GM18517 (cell line): Measurements from ENCODE around the gene KRTAP4-4.
"Not testable (repeated sequence)": the region's sequence is repeated elsewhere in the genome, so short reads cannot be mapped to it uniquely, and the experiment has no call there.

Experiments
- ATAC-seq: cut with Tn5 transposase; IDR thresholded peaks from one replicate; pipeline ENCODE4 v1.9.1; 2021; ENCODE audit warnings: mild to moderate bottlenecking, moderate library complexity; ENCODE audit not compliant: unreplicated experiment

KRTAP4-4 gene

GRCh38 chr17:41160648-41161047 is at the start of gene KRTAP4-4:
Gene KRTAP4-4 (minus strand): TSS chr17:41160748. CDS start chr17:41160691, 57 bp downstream.
- ATAC-seq, result no peak

- no peak for ATAC-seq
Measured at GRCh38 chr17:41199421-41200078, 39.0 kb upstream of the KRTAP4-4 start.

DNA sequence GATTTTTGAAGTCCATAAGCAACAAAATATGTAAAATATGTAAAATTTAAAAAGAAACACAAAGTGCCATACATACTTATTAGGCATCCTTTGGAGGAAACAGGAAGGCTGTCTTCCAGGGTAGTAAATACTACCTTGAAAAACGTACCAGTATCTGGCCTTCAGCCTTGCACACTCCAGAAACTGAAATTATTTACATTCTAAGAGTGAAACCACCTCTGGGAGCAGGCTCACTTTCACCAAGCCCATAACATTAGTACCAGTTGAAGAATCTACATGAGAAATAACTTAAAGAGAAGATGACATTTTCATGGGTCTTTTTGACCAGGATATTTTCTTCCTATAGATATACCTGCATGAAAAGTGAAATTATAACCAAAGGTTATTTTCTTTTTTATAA is 35.5 kb upstream of the KRTAP4-4 start:
- ATAC-seq, result no peak

DNA sequence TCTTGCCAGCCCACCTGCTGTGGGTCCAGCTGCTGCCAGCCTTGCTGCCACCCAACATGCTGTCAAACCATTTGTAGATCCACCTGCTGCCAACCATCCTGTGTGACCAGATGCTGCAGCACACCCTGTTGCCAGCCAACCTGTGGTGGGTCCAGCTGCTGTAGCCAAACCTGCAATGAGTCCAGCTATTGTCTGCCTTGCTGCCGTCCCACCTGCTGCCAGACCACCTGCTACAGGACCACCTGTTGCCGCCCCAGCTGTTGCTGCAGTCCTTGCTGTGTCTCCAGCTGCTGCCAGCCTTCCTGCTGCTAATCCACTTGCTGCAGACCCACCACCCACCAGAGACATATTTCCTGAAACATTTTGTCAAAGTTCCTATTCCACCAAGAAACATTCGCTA is 29.8 kb upstream of the KRTAP4-4 start:
- no peak for ATAC-seq

DNA sequence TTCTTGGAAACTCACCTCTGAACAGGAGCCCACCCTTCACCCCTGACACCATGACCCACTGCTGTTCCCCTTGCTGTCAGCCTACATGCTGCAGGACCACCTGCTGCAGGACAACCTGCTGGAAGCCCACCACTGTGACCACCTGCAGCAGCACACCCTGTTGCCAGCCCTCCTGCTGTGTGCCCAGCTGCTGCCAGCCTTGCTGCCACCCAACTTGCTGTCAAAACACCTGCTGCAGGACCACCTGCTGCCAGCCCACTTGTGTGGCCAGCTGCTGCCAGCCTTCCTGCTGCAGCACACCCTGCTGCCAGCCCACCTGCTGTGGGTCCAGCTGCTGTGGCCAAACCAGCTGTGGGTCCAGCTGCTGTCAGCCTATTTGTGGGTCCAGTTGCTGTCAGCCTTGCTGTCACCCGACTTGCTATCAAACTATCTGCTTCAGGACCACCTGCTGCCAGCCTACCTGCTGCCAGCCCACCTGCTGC is 29.3 kb upstream of the KRTAP4-4 start, which contains the start of gene KRTAP9-1:
Gene KRTAP9-1 (plus strand): TSS at position 51 of the 482 bp plus-strand sequence. CDS start 0 bp downstream, at position 51.
- ATAC-seq, result not testable (repeated sequence)

DNA sequence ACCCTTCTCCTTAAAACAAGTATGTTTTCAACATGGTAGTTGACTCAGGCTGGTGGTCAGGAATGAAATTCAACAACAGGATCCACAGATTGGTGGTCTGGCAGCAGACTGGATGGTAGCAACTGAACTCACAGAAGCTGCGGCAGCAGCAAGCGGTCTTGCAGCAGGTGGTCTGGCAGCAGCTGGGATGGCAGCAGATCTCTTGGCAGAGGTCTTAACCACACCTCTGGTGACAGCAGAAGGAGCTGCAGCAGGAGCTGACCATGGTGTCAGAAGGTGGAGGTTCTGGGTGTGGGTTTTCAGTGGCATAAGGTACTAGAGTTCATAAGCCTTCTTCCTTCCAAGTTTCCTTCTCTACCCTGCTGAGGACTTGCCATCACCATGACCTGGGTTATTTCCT is 26.3 kb upstream of the KRTAP4-4 start:
- no peak for ATAC-seq

DNA sequence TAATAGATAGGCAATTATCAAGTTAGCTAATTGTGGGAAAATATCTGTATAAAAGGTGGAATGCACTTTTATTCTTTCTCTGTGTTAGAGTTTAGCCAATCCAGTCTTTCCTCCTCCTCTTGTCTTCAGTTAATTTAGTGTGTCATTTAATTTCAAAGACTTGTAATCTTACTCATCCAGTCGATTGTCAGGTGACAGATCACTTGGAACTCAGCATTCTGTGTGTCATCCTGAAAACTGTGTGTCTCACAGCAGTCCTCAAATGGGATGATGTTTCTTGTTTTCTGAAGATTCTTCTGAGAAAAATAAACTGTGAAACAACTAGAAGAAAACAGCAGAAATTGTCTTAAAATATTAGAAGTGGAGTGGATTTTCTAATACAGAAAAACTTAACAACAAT is 24.5 kb upstream of the KRTAP4-4 start:
- no peak for ATAC-seq

- no peak for ATAC-seq
Measured at GRCh38 chr17:41184480-41184961, 24.0 kb upstream of the KRTAP4-4 start, which contains the start of gene KRTAP4-1. Gene KRTAP4-1 (minus strand): TSS chr17:41184911. CDS start chr17:41184854, 57 bp downstream.

GRCh38 chr17:41178843-41179616 is 18.5 kb upstream of the KRTAP4-4 start:
- ATAC-seq, result no peak

- no peak for ATAC-seq
Measured at GRCh38 chr17:41178341-41178740, 17.8 kb upstream of the KRTAP4-4 start.

- ATAC-seq, result no peak
Measured at GRCh38 chr17:41177727-41178271, 17.3 kb upstream of the KRTAP4-4 start, which contains the start of gene KRTAP4-2. Gene KRTAP4-2 (minus strand): TSS chr17:41178221. CDS start chr17:41178164, 57 bp downstream.

DNA sequence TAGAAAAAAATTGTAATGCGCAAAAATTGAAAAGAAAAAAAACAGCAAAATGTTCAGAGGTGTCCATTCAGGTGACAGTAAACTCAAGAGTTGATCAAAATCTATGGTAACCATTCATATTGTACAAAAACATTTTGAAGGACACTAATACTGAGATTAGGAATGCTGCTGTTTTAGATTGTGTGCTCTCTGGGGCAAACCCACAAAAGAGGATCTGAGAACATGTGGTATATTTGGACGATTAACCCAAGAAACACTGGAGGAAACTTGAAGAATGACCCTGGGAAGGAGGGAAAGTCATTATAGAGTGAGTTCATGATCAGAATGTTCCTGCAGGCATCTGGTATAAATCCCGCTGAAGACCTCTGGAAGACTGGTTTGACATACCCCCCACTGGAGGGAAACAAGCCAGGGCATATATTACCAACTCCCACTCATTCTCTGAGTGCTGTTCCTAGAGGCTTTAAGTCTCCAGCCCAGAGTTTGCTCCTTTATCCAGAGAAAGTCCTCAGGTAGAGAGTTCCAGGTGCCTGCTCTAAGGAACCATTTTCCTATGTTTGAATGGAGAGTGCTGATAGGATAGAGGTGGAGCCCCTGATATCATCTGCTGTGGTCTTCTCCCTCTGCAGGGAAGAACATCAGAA is 16.3 kb upstream of the KRTAP4-4 start:
- no peak for ATAC-seq

- no peak for ATAC-seq
Measured at GRCh38 chr17:41171886-41172285, 11.3 kb upstream of the KRTAP4-4 start.

GRCh38 chr17:41168121-41168520 is 7.6 kb upstream of the KRTAP4-4 start, which contains the start of gene KRTAP4-3:
Gene KRTAP4-3 (minus strand): TSS chr17:41168221. CDS start chr17:41168172, 49 bp downstream.
- no peak for ATAC-seq

GRCh38 chr17:41167561-41167960 is 7.0 kb upstream of the KRTAP4-4 start:
- no peak for ATAC-seq

DNA sequence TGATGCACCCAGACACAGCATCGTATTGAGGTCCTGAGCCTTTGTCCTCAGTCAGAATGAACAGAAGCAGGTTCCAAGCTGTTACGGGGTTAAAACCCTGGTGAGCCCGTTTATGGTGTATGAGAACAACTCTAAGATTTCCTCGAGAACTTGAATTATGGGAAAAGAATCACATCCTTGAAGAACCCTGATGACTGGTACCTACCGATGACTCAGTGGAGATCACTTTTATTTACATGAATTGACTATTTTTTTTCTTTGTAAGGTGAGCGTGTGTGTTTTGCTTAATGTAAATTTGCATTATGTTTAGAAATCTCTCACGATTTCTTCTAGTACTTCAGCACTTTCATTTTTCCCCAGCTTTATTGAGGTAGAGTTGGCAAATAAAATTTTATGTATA is 3.3 kb upstream of the KRTAP4-4 start:
- no peak for ATAC-seq

DNA sequence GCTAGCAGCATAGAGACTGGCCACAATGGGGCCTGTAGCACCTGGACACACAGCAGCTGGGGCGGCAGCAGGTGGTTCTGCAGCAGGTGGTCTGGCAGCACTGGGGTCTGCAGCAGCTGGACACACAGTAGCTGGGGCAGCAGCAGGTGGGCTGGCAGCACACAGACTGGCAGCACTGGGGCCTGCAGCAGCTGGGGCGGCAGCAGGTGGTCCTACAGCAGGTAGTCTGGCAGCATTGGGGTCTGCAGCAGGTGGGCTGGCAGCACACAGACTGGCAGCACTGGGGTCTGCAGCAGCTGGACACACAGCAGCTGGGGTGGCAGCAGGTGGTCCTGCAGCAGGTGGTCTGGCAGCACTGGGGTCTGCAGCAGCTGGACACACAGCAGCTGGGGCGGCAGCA is 358 bp downstream of the KRTAP4-4 start:
- not testable (repeated sequence) for ATAC-seq

DNA sequence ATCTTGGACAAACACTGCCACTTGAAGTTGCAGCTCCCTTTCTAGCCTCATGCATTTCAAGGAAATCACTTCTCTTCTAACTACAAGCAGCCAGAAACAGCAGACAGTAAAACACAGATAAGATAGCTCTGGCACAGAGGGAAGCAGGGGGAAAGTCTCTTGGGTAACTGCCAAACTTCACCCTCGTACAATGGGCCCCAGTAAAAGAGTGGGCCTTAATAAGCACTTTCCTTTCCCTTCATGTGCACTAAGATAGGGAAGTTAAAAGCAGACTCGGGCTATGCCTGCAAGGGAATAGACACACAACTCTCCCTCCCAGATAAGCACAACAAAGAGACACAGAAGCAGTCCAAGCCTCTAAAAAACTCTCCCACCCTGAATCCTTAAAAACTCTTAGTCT is 6.7 kb downstream of the KRTAP4-4 start:
- no peak for ATAC-seq

DNA sequence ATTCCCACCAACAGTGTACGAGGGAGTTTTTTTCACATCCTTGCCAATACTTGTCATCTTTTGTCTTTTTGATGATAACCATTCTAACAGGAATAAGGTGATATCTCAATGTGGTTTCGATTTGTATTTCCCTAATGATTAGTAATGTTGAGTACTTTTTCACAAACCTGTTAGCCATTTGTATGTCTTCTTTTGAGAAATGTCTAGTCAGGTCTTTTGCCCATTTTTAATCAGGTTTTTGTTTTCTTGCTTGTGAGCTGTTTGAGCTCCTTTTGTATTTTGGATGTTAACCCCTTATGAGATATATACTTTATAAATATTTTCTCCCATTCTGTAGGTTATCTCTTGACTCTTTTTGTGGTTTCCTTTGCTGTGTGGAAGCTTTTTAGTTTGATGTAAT is 9.0 kb downstream of the KRTAP4-4 start:
- ATAC-seq, result no peak

DNA sequence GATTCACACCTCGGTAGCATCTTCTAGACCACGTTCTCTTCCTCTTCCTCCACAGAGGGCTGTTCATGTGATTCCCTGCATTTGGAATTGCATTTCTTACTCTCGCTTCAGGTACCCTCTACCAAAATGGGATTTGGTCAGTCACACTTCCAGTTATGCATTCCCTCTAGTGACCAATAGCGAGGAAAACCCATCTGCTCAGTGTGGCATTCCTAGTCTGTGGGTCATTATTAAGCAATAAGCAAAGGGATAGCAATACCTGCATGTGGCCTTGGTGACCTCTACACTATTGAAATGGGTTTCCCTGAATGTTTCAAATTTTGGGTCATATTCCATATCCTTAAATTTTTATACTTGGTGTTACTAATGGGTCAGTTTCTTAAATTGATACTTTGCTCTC is 10.5 kb downstream of the KRTAP4-4 start:
- no peak for ATAC-seq

DNA sequence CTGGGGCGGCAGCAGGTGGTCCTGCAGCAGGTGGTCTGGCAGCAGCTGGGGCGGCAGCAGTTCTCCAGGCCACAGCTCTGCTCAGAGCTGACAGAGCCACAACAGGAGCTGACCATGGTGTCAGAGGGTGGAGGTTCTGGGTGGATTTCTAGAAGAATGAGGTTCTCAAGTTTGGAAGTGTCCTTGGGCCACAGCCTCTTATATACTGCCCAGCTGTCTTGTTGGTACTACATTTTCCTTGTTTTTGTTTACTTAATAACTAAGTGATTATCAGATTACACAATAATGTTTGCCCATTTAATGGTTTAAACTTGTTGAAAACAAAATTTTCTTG is 10.9 kb downstream of the KRTAP4-4 start, which contains the start of gene KRTAP4-5:
Gene KRTAP4-5 (minus strand): TSS at position 174 of the 334 bp plus-strand sequence. CDS start 58 bp downstream, at position 116.
- no peak for ATAC-seq
